DMS 273 (cell line): ENCODE results near the gene CDC42BPB.

Experiments
- DNase-seq: peaks from one replicate; lab custom pipeline; 2025; ENCODE audit not compliant: unreplicated experiment; lab: John Stamatoyannopoulos, UW

The CDC42BPB gene

GRCh38 chr14:102945346-102946130, 111.8 kb downstream of the CDC42BPB start:
- DNase-seq, result no peak

- DNase-seq, result no peak
Measured at GRCh38 chr14:102944448-102945330, 112.7 kb downstream of the CDC42BPB start.

GRCh38 chr14:102943979-102944378, 113.4 kb downstream of the CDC42BPB start:
- no peak for DNase-seq

GRCh38 chr14:102943454-102943853, 113.9 kb downstream of the CDC42BPB start:
- DNase-seq, result no peak

GRCh38 chr14:102942069-102942468, 115.3 kb downstream of the CDC42BPB start:
- no peak for DNase-seq

GRCh38 chr14:102941419-102942011, 115.8 kb downstream of the CDC42BPB start:
- DNase-seq, result no peak

GRCh38 chr14:102940729-102941362, 116.5 kb downstream of the CDC42BPB start:
- DNase-seq, result no peak

GRCh38 chr14:102939820-102940561, 117.4 kb downstream of the CDC42BPB start:
- DNase-seq, result no peak

GRCh38 chr14:102939329-102939728, 118.0 kb downstream of the CDC42BPB start:
- no peak for DNase-seq

GRCh38 chr14:102938191-102938590, 119.2 kb downstream of the CDC42BPB start:
- no peak for DNase-seq

GRCh38 chr14:102937331-102938175, 119.8 kb downstream of the CDC42BPB start:
- DNase-seq, result no peak

- no peak for DNase-seq
Measured at GRCh38 chr14:102935756-102936155, 121.6 kb downstream of the CDC42BPB start.

- DNase-seq, result no peak
Measured at GRCh38 chr14:102933618-102934231, 123.6 kb downstream of the CDC42BPB start.

- no peak for DNase-seq
Measured at GRCh38 chr14:102932484-102933248, 124.7 kb downstream of the CDC42BPB start.

GRCh38 chr14:102931580-102932285, 125.6 kb downstream of the CDC42BPB start:
- no peak for DNase-seq

GRCh38 chr14:102930753-102931579, 126.4 kb downstream of the CDC42BPB start:
- DNase-seq, result no peak
